Measurements from ENCODE around the gene RUVBL2.
"Not testable (repeated sequence)": the region's sequence is repeated elsewhere in the genome, so short reads cannot be mapped to it uniquely, and the experiment has no call there.

RUVBL2 gene

DNA sequence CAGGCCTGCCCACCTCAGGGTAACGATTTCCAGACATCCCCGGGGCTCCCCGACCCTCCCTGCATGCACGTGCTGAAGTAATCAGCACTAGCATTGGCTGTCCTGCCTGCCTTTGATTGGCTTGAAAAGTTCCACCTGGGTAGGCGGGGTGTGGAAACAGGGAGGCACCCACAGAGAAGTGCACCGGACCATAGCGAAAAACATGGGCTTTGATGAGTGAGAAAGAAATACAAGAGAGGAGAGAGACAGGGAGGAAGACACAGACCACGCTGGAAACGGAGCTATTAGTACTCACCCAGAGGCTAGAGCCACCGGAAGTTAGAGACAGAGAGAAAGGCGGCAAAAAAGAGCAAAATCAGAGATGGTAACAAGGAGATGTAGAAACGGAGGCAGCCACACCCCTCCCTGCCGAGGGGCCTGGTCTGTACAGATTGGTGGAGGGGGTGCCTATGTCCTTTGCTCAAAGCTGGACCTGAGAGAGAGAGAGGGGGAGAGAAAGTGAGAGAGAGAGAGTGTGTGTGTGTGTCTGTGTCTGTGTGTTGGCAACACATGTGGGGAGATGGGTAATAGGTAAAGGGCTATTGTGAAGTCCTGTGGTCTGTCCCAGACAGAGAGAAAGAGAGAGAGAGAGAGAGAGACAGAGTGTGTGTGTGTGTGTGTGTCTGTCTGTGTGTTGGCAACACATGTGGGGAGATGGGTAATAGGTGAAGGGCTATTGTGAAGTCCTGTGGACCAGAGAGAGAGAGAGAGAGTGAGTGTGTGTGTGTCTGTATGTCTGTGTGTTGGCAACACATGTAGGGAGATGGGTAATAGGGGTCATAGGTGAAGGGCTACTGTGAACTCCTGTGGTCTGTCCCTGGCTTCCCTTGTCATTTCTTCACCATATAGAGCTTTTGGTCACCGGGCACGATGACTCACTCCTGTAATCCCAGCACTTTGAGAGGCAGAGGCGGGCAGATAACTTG, 27.5 kb downstream of the RUVBL2 start:
- TF ChIP-seq ZFX (IDR thresholded peaks at IDR 0.05): no peak
- TF ChIP-seq, protein P1, sequence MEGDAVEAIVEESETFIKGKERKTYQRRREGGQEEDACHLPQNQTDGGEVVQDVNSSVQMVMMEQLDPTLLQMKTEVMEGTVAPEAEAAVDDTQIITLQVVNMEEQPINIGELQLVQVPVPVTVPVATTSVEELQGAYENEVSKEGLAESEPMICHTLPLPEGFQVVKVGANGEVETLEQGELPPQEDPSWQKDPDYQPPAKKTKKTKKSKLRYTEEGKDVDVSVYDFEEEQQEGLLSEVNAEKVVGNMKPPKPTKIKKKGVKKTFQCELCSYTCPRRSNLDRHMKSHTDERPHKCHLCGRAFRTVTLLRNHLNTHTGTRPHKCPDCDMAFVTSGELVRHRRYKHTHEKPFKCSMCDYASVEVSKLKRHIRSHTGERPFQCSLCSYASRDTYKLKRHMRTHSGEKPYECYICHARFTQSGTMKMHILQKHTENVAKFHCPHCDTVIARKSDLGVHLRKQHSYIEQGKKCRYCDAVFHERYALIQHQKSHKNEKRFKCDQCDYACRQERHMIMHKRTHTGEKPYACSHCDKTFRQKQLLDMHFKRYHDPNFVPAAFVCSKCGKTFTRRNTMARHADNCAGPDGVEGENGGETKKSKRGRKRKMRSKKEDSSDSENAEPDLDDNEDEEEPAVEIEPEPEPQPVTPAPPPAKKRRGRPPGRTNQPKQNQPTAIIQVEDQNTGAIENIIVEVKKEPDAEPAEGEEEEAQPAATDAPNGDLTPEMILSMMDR (conservative IDR thresholded peaks at IDR 0.05): no peak
- H3K27ac ChIP-seq: no peak overlapping the region

GRCh38 chr19:49022116-49022515, 28.4 kb downstream of the RUVBL2 start:
- no peak overlapping the region for H3K27ac ChIP-seq
- TF ChIP-seq, protein P1 (conservative IDR thresholded peaks at IDR 0.05): no peak
- no peak for TF ChIP-seq ZFX (IDR thresholded peaks at IDR 0.05)

- not testable (repeated sequence) for H3K27ac ChIP-seq
Measured at GRCh38 chr19:49024233-49024632, 30.5 kb downstream of the RUVBL2 start, which contains the start of gene CGB3. Gene CGB3 (minus strand): TSS chr19:49024333. CDS start chr19:49023971, 362 bp downstream.

GRCh38 chr19:49025088-49025487, 31.4 kb downstream of the RUVBL2 start:
- not testable (repeated sequence) for H3K27ac ChIP-seq

GRCh38 chr19:49025599-49025998, 31.9 kb downstream of the RUVBL2 start:
- H3K27ac ChIP-seq: not testable (repeated sequence)

GRCh38 chr19:49028686-49029085, 35.0 kb downstream of the RUVBL2 start:
- H3K27ac ChIP-seq: not testable (repeated sequence)

GRCh38 chr19:49029749-49030148, 36.1 kb downstream of the RUVBL2 start:
- H3K27ac ChIP-seq: not testable (repeated sequence)

GRCh38 chr19:49030323-49030722, 36.6 kb downstream of the RUVBL2 start:
- not testable (repeated sequence) for H3K27ac ChIP-seq

- not testable (repeated sequence) for H3K27ac ChIP-seq
- TF ChIP-seq, protein P1 (conservative IDR thresholded peaks at IDR 0.05): peak; percentile 53
Measured at GRCh38 chr19:49031642-49032301, 38.1 kb downstream of the RUVBL2 start, which contains the start of gene CGB2. Gene CGB2 (plus strand): TSS chr19:49031890. CDS start chr19:49032096, 206 bp downstream.

- TF ChIP-seq, protein P1 (conservative IDR thresholded peaks at IDR 0.05): peak; percentile 46
- H3K27ac ChIP-seq: not testable (repeated sequence)
Measured at GRCh38 chr19:49036815-49037214, 43.1 kb downstream of the RUVBL2 start, which contains the start of gene CGB1. Gene CGB1 (minus strand): TSS chr19:49036895. CDS start chr19:49036711, 184 bp downstream.

DNA sequence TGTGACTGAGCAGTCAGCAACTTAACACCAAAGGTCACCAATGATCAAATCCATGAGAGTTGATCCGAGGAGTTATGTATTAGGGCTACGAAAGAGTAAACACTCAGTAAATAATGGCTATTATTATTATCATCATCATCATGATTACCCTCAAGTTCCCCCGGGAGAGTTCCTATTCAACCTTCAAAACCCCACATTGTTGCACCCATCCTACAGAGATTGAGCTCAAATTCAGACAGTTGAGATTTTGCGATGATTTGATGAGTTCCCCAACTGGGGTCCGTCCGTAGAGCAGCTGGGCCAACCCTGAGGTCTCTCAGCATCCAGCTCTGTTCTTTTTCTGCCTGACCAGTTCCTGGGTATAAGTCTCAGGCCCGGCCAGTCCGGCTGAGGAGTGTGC, 44.4 kb downstream of the RUVBL2 start:
- not testable (repeated sequence) for H3K27ac ChIP-seq

DNA sequence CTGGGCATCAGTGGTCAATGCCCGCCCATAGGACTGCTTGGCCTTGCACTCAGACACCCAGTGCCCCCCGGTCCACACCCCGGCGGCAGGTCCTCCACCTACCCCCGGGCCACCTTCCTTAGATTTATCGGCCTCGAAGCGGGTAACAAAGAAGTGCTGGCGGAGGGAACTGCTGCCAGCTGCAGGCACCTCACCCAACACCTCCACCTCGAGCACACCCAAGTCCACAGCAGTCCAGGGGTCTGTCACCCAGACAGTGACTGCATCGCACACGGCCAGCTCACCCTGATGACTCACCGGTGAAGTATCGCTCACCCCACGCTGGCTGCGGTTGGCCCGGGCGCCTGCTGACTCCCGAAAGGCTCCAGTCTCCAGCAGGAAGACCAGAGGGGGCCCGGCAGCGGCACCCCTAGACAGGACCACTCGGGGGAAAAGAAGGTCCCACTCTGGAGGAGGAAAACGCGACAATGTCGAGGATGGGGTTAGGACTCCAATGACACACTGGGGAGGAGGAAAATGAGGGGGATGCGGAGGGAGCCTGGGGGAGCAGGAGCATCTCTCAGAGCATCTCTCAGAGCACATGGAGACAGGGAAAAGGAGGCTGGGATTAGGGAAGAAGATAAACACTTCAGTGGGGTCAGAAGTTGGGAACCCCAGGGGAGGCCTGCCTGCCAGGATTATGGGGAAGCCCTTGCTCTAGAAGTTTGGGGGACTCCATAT, 45.0 kb downstream of the RUVBL2 start:
- not testable (repeated sequence) for H3K27ac ChIP-seq

GRCh38 chr19:49039736-49040135, 46.0 kb downstream of the RUVBL2 start:
- H3K27ac ChIP-seq: not testable (repeated sequence)

All from C4-2B (cell line).